Ramos (cell line): Measurements from ENCODE around the gene PEA15.

Experiments used
- in situ Hi-C: fragments of 300-500 bp; cut with MboI; formaldehyde crosslinking; loops from one replicate; pipeline ENCODE4 v1.14.3; 2022; ENCODE audit warnings: low sequenced_read_pairs; ENCODE audit not compliant: unreplicated experiment

Gene PEA15

GRCh38 chr1:160261893-160262794, 57.0 kb downstream of the PEA15 start, which contains the start of gene DCAF8:
TSS of gene DCAF8 (minus strand) at chr1:160262549. CDS start at chr1:160244008, 18,541 bp downstream.
- in situ Hi-C loops = no loop called here

- in situ Hi-C loops = no loop called here
Observed at GRCh38 chr1:160264795-160265307, 59.7 kb downstream of the PEA15 start.
